ENCODE results near the gene NPIPA5.
"Not testable (repeated sequence)": the region's sequence is repeated elsewhere in the genome, so short reads cannot be mapped to it uniquely, and the experiment has no call there.

The NPIPA5 gene

DNA sequence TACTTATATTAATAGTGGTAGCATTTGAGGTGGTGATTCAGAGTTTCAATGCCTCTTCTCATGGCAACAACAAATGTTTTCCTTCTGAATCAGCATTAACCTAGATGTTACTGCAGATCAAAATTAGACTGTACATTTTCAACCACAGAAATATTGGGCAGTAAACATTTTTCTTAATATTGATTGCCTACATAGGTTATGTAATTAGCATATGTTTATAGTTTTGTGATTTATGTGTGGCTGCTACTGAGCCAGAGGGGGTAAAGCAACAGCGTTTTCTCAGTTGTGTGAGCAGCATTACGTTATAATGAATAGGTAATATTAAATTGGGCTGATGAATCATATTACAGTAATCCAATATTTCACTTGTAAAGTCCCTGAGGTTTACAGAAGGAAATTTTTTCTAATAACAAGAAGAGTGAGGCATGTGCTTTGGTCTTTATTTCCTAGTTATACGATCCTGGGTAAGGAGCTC, 37.5 kb upstream of the NPIPA5 start:
- no peak overlapping the region for H3K4me3 ChIP-seq (ENCODE audit: control insufficient read depth, low read depth, low read length)
- DNase-seq (ENCODE audit: low read depth), result no peak
- TF ChIP-seq, protein P1, sequence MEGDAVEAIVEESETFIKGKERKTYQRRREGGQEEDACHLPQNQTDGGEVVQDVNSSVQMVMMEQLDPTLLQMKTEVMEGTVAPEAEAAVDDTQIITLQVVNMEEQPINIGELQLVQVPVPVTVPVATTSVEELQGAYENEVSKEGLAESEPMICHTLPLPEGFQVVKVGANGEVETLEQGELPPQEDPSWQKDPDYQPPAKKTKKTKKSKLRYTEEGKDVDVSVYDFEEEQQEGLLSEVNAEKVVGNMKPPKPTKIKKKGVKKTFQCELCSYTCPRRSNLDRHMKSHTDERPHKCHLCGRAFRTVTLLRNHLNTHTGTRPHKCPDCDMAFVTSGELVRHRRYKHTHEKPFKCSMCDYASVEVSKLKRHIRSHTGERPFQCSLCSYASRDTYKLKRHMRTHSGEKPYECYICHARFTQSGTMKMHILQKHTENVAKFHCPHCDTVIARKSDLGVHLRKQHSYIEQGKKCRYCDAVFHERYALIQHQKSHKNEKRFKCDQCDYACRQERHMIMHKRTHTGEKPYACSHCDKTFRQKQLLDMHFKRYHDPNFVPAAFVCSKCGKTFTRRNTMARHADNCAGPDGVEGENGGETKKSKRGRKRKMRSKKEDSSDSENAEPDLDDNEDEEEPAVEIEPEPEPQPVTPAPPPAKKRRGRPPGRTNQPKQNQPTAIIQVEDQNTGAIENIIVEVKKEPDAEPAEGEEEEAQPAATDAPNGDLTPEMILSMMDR (IDR thresholded peaks at IDR 0.05; ENCODE audit: control insufficient read depth, insufficient read depth, low read depth, low read length, missing control alignments), result no peak

GRCh38 chr16:15409476-15409875, 31.4 kb upstream of the NPIPA5 start:
- not testable (repeated sequence) for DNase-seq (ENCODE audit: low read depth); H3K4me3 ChIP-seq (ENCODE audit: control insufficient read depth, low read depth, low read length)

DNA sequence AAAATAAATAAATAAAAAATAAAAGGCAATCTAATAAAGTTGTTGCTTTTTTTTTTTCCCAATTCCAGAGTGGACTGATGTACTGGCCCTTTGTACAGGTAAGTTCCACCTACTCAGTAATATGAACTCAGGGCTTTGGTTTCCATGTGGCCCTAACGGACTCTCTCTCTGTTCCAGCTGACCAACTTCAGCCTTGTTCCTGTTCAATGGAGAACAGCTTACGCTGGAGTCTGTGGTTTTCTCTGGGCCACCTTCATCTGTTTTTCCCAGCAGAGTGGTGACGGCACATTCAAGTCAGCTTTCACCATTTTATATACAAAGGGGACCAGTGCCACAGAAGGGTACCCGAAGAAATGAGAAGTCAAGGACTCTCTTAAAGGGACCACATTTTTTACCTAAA, 29.7 kb upstream of the NPIPA5 start:
- not testable (repeated sequence) for H3K4me3 ChIP-seq (ENCODE audit: control insufficient read depth, low read depth, low read length); DNase-seq (ENCODE audit: low read depth)

GRCh38 chr16:15404792-15405191, 26.7 kb upstream of the NPIPA5 start:
- H3K4me3 ChIP-seq (ENCODE audit: control insufficient read depth, low read depth, low read length), result no peak overlapping the region
- TF ChIP-seq, protein P1 (IDR thresholded peaks at IDR 0.05; ENCODE audit: control insufficient read depth, insufficient read depth, low read depth, low read length, missing control alignments), result no peak
- no peak for DNase-seq (ENCODE audit: low read depth)

DNA sequence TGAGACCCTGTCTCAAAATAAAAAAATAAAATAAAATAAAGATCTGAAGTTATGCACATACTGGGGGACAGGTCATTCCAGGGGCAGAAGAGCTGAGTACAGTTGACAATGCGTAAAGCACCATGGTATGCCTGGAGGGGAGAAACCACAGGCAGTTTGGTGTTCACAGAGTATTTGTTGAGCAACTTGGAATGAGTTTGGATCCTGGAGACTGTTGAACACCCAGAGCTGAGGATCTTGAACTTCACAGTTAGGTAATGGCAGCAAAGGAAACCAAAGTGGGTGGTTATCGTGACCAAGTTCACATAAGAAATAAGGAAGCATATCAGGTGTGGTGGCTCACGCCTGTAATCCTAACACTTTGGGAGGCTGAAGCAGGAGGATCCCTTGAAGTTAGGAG, 26.0 kb upstream of the NPIPA5 start:
- H3K4me3 ChIP-seq (ENCODE audit: control insufficient read depth, low read depth, low read length); DNase-seq (ENCODE audit: low read depth): not testable (repeated sequence)

- TF ChIP-seq, protein P1 (IDR thresholded peaks at IDR 0.05; ENCODE audit: control insufficient read depth, insufficient read depth, low read depth, low read length, missing control alignments), result no peak
- DNase-seq (ENCODE audit: low read depth), result no peak
- H3K4me3 ChIP-seq (ENCODE audit: control insufficient read depth, low read depth, low read length), result no peak overlapping the region
Measured at GRCh38 chr16:15403392-15403995, 25.4 kb upstream of the NPIPA5 start.

GRCh38 chr16:15401972-15402371, 23.9 kb upstream of the NPIPA5 start:
- no peak for DNase-seq (ENCODE audit: low read depth)
- TF ChIP-seq, protein P1 (IDR thresholded peaks at IDR 0.05; ENCODE audit: control insufficient read depth, insufficient read depth, low read depth, low read length, missing control alignments), result no peak
- no peak overlapping the region for H3K4me3 ChIP-seq (ENCODE audit: control insufficient read depth, low read depth, low read length)

GRCh38 chr16:15400314-15400713, 22.2 kb upstream of the NPIPA5 start:
- H3K4me3 ChIP-seq (ENCODE audit: control insufficient read depth, low read depth, low read length); DNase-seq (ENCODE audit: low read depth): not testable (repeated sequence)

- TF ChIP-seq, protein P1 (IDR thresholded peaks at IDR 0.05; ENCODE audit: control insufficient read depth, insufficient read depth, low read depth, low read length, missing control alignments), result no peak
- H3K4me3 ChIP-seq (ENCODE audit: control insufficient read depth, low read depth, low read length), result no peak overlapping the region
- no peak for DNase-seq (ENCODE audit: low read depth)
Measured at GRCh38 chr16:15399317-15399716, 21.2 kb upstream of the NPIPA5 start.

Data from AG09309 (cell line).